CD4-positive, alpha-beta T cell (primary cell): ENCODE data around the gene AANAT. TPM values are rescaled to one million over a fixed set of nuclear protein-coding genes. Genes with fewer than 3 reads are reported as not detected.

ENCODE experiments used
- ATAC-seq: fragments of 200-7000 bp; cut with Tn5 transposase; one replicate; pipeline ENCODE4 v1.10.0; 2022; ENCODE audit warnings: mild to moderate bottlenecking; ENCODE audit not compliant: poor library complexity
- CTCF ChIA-PET: fragments of 350-600 bp; sonication (Branson Sonifier 250); formaldehyde crosslinking; loops from one replicate; lab custom pipeline; 2021; ENCODE audit warnings: antibody characterized with exemption, inconsistent platforms; lab: Charles Lee
- POLR2A ChIA-PET: fragments of 350-600 bp; sonication (Branson Sonifier 250); formaldehyde crosslinking; loops from one replicate; lab custom pipeline; 2021; ENCODE audit warnings: antibody characterized with exemption, inconsistent platforms; lab: Charles Lee
- DNase-seq, 14 experiments: peaks; one replicate each; pipeline ENCODE4 v3.0.0-alpha.2; 2013 to 2020; ENCODE audit warnings: mixed read lengths in 2 of 14
- H3K27ac ChIP-seq, 2 donors: one replicate each; pipeline versions ENCODE4 v1.5.1 to v1.7.0; 2013; ENCODE audit warnings: low read length in 2 of 2, low read depth in 1 of 2, mild to moderate bottlenecking in 1 of 2
- H3K27me3 ChIP-seq, 2 experiments: 1 replicate in 1 of 2; 2 replicates in 1 of 2; pipeline versions ENCODE4 v1.6.1 to v1.7.0; 2013; ENCODE audit warnings: low read length in 2 of 2, control low read depth in 1 of 2, mild to moderate bottlenecking in 1 of 2, moderate library complexity in 1 of 2; ENCODE audit not compliant: insufficient read depth in 2 of 2, control insufficient read depth in 1 of 2
- H3K36me3 ChIP-seq: one replicate; pipeline ENCODE4 v1.6.1; 2013; ENCODE audit warnings: low read length, control low read depth; ENCODE audit not compliant: insufficient read depth
- H3K4me1 ChIP-seq: one replicate; pipeline ENCODE4 v1.6.1; 2013; ENCODE audit warnings: low read length, control low read depth; ENCODE audit not compliant: insufficient read depth
- H3K4me3 ChIP-seq: one replicate; pipeline ENCODE4 v1.5.1; 2013; ENCODE audit warnings: mild to moderate bottlenecking, low read length, moderate library complexity
- H3K9me3 ChIP-seq, 2 experiments: 1 replicate in 1 of 2; 2 replicates in 1 of 2; pipeline versions ENCODE4 v1.6.1 to v1.7.0; 2013; ENCODE audit warnings: low read length in 2 of 2, mild to moderate bottlenecking in 2 of 2, control low read depth in 1 of 2, moderate library complexity in 1 of 2; ENCODE audit not compliant: control insufficient read depth in 1 of 2, insufficient read depth in 1 of 2
- H3K27ac Mint-ChIP-seq: one replicate; pipeline ENCODE4 v1.8.0; 2020; ENCODE audit warnings: mixed read lengths
- H3K27me3 Mint-ChIP-seq: one replicate; pipeline ENCODE4 v1.8.0; 2021; ENCODE audit warnings: mixed read lengths
- H3K36me3 Mint-ChIP-seq: one replicate; pipeline ENCODE4 v1.8.0; 2021; ENCODE audit warnings: low read depth, mixed read lengths
- H3K4me1 Mint-ChIP-seq: one replicate; pipeline ENCODE4 v1.8.0; 2021; ENCODE audit warnings: low read depth, mixed read lengths
- H3K4me3 Mint-ChIP-seq: one replicate; pipeline ENCODE4 v1.8.0; 2020; ENCODE audit warnings: mild to moderate bottlenecking, mixed read lengths
- H3K9me3 Mint-ChIP-seq: one replicate; pipeline ENCODE4 v1.8.0; 2020; ENCODE audit warnings: mixed read lengths
- CTCF ChIP-seq: fragments of 200-600 bp; IDR thresholded peaks from one replicate; pipeline ENCODE4 v1.8.0; 2022; ENCODE audit warnings: antibody characterized with exemption, mild to moderate bottlenecking
- intact Hi-C, 2 experiments: fragments of 100-400 bp; cut with DNase I in 1 of 2; cut with micrococcal nuclease in 1 of 2; formaldehyde crosslinking; loops; one replicate each; pipeline versions ENCODE4 v1.15.1 to v1.9.0; 2023 to 2025; cut with DNase I, micrococcal nuclease
- total RNA-seq, 174 experiments: library from RNA in 2 of 174; stranded (reverse) in 2 of 174; gene quantifications; one replicate each; pipeline ENCODE4 v1.2.3 and lab custom pipeline; 2021 to 2026

The AANAT gene
- total RNA-seq, 2 experiments from 2014 or later, result 0.14 TPM; not detected in 1

GRCh38 chr17:76479515-76480060 is 12.2 kb downstream of the AANAT start:
- intact Hi-C loops, result no loop called here
- ChIA-PET CTCF (no interaction called here), POLR2A (no interaction called here)
- DNase-seq (no peak), ATAC-seq (no peak)
- H3K4me1 Mint-ChIP-seq, result no peaks in the 10 kb centered on the region
- no peaks in the 10 kb centered on the region for H3K27me3 ChIP-seq
- no peaks in the 10 kb centered on the region for H3K9me3 ChIP-seq
- H3K9me3 Mint-ChIP-seq, result no peaks in the 10 kb centered on the region
- no peaks in the 10 kb centered on the region for H3K27me3 Mint-ChIP-seq
- no peak for TF ChIP-seq CTCF
- no peak overlapping the region for H3K4me3 ChIP-seq
- no peaks in the 10 kb centered on the region for H3K4me1 ChIP-seq
- peaks cover 16% of the 10 kb centered on the region for H3K36me3 Mint-ChIP-seq
- no peak overlapping the region for H3K27ac ChIP-seq
- peaks cover 23% of the 10 kb centered on the region for H3K36me3 ChIP-seq
- no peak overlapping the region for H3K4me3 Mint-ChIP-seq
- H3K27ac Mint-ChIP-seq, result no peak overlapping the region

GRCh38 chr17:76480632-76481031 is 13.2 kb downstream of the AANAT start:
- Mint-ChIP-seq H3K27me3 (no peaks in the 10 kb centered on the region), H3K27ac (no peak overlapping the region), H3K4me1 (no peaks in the 10 kb centered on the region), H3K4me3 (no peak overlapping the region), H3K36me3 (peaks cover 12% of the 10 kb centered on the region), H3K9me3 (no peaks in the 10 kb centered on the region)
- Histone ChIP-seq H3K27ac (no peak overlapping the region), H3K36me3 (peaks cover 20% of the 10 kb centered on the region), H3K4me3 (no peak overlapping the region), H3K4me1 (peaks cover 3% of the 10 kb centered on the region), H3K9me3 (no peaks in the 10 kb centered on the region), H3K27me3 (no peaks in the 10 kb centered on the region)
- intact Hi-C loops, result no loop called here
- DNase-seq (no peak), ATAC-seq (no peak)
- ChIA-PET CTCF (no interaction called here), POLR2A (no interaction called here)
- TF ChIP-seq CTCF, result no peak

GRCh38 chr17:76481071-76481655 is 13.8 kb downstream of the AANAT start:
- Histone ChIP-seq H3K27me3 (no peaks in the 10 kb centered on the region), H3K9me3 (no peaks in the 10 kb centered on the region), H3K27ac (no peak overlapping the region), H3K36me3 (peaks cover 20% of the 10 kb centered on the region), H3K4me1 (peaks cover 3% of the 10 kb centered on the region), H3K4me3 (no peak overlapping the region)
- POLR2A ChIA-PET, result no interaction called here
- DNase-seq (no peak), ATAC-seq (no peak)
- Mint-ChIP-seq H3K9me3 (no peaks in the 10 kb centered on the region), H3K36me3 (peaks cover 12% of the 10 kb centered on the region), H3K27ac (no peak overlapping the region), H3K4me1 (no peaks in the 10 kb centered on the region), H3K27me3 (no peaks in the 10 kb centered on the region), H3K4me3 (no peak overlapping the region)
- intact Hi-C loops, result no loop called here
- no peak for TF ChIP-seq CTCF
- CTCF ChIA-PET, result no interaction called here
